Activated T-helper 1 cell treated with anti-CD3 and anti-CD28 coated beads, Interleukin-12 subunit alpha, Interleukin-12 subunit beta, Interleukin-2, Interleukin-4 antibody, amounts not matched to agents 30 ng/mL and 10 ng/mL and 1 ng/mL, durations not matched to agents 14 hours and 24 hours and 36 hours (primary cell): ENCODE measurements around the gene PDE4D. TPM values are rescaled to one million over a fixed set of nuclear protein-coding genes. Genes with fewer than 3 reads are reported as not detected.
"Not testable (repeated sequence)": the region's sequence is repeated elsewhere in the genome, so short reads cannot be mapped to it uniquely, and the experiment has no call there.

ENCODE experiments used
- DNase-seq: peaks from one replicate; pipeline ENCODE4 v3.0.0; 2021; ENCODE audit warnings: low spot score
- H3K27ac Mint-ChIP-seq: one replicate; pipeline ENCODE4 v1.8.0; 2021; ENCODE audit warnings: mild to moderate bottlenecking, mixed read lengths
- H3K27me3 Mint-ChIP-seq: one replicate; pipeline ENCODE4 v1.8.0; 2022; ENCODE audit warnings: mild to moderate bottlenecking, moderate library complexity, mixed read lengths; ENCODE audit not compliant: insufficient read depth
- H3K36me3 Mint-ChIP-seq: one replicate; pipeline ENCODE4 v1.8.0; 2021; ENCODE audit warnings: low read depth, mixed read lengths
- H3K4me1 Mint-ChIP-seq: one replicate; pipeline ENCODE4 v1.8.0; 2021; ENCODE audit warnings: low read depth, mixed read lengths
- H3K4me3 Mint-ChIP-seq: one replicate; pipeline ENCODE4 v1.8.0; 2021; ENCODE audit warnings: mild to moderate bottlenecking, moderate library complexity, mixed read lengths
- H3K9me3 Mint-ChIP-seq: one replicate; pipeline ENCODE4 v1.8.0; 2021; ENCODE audit warnings: mixed read lengths
- intact Hi-C: fragments of 100-400 bp; cut with micrococcal nuclease; formaldehyde crosslinking; loops from one replicate; pipeline ENCODE4 v1.15.1; 2024
- total RNA-seq: library from RNA; stranded (reverse); gene quantifications from 2 replicates; pipeline ENCODE4 v1.2.3, GENCODE V29; 2022

PDE4D gene
- total RNA-seq, 1 donor from 2014 or later: 50.6 TPM

DNA sequence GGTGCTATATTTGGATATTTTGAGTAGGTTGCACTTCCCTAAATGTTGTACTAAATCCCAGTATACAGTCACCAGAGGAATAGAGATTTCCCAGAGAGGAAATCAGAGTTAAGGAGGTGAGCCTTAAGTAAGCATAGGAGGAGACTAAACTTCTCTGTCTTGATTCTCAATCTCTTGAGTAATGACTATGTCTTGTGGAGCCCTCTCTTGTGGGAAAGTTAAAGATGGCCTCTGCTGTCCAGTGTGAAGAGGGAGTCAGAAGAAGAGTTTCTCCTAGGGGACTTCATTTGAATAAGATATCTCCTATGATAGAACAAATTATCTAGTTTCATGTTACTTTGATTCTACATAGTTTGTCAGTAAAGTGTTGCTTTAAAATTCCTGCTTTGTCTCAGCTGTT, 502.5 kb downstream of the PDE4D start:
- Mint-ChIP-seq H3K27me3 (peaks cover 15% of the 10 kb centered on the region), H3K9me3 (no peaks in the 10 kb centered on the region), H3K27ac (no peak overlapping the region), H3K4me3 (no peak overlapping the region), H3K4me1 (no peaks in the 10 kb centered on the region), H3K36me3 (no peaks in the 10 kb centered on the region)
- intact Hi-C loops: loop anchor here (1.0 to 2.0 kb wide), 4 partner anchors 106 to 409 kb away; no protein-coding TSS in a partner anchor
- no peak for DNase-seq

DNA sequence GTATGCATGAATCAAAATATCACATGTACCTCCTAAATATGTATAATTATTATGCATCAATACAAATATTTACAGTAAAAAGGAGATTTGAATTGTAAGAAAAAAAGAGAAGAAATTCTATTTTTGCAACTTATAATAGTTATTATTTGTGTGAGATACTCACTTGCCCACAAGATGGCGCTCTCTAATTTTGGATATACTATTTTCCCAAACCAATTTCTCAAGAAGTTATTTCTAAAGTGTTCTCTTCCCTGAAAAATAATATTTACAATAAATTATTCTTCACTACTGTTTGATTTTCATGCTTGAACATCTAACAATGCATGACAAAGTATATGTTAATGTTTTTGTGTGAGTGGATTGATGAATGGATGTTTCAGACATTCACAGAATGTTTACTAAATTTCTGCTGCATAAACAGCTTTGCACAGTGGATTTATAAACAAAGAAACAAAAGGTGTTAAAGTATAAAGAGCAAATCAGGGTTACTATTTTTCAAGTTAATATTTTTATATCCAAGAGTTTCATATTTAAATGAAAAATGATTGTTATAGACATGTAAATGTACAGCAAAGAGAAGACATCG, 503.4 kb downstream of the PDE4D start:
- no peak overlapping the region for H3K4me3 Mint-ChIP-seq
- no peaks in the 10 kb centered on the region for H3K36me3 Mint-ChIP-seq
- H3K4me1 Mint-ChIP-seq: no peaks in the 10 kb centered on the region
- no peak overlapping the region for H3K27ac Mint-ChIP-seq
- intact Hi-C loops: loop anchor here (1.0 to 2.0 kb wide), 4 partner anchors 107 to 410 kb away; no protein-coding TSS in a partner anchor
- peaks cover 20% of the 10 kb centered on the region for H3K27me3 Mint-ChIP-seq
- no peaks in the 10 kb centered on the region for H3K9me3 Mint-ChIP-seq
- DNase-seq: no peak

DNA sequence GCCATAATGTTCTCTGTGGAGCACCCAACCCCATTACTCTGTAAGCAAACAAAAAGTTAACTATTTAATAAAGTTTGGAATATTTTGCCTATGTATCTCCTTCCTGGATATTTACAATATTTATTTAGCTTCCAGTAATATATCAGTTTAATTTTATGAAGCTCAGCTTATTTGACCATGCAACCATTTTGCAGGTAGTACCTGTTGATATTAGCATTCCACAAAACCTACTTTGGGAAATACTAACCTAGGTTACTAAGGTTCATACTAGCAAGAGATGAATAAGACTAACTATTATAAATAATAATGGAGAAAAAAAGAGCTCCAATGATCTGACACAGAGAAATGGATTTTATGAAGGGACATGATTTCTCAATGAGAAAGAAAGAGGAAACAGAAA, 506.4 kb downstream of the PDE4D start:
- intact Hi-C loops: loop anchor here (10.0 kb wide), 1 partner anchor 352 kb away; no protein-coding TSS in a partner anchor
- Mint-ChIP-seq H3K9me3 (no peaks in the 10 kb centered on the region), H3K36me3 (no peaks in the 10 kb centered on the region), H3K4me3 (no peak overlapping the region), H3K27me3 (peaks cover 21% of the 10 kb centered on the region), H3K27ac (no peak overlapping the region), H3K4me1 (no peaks in the 10 kb centered on the region)
- DNase-seq: no peak

DNA sequence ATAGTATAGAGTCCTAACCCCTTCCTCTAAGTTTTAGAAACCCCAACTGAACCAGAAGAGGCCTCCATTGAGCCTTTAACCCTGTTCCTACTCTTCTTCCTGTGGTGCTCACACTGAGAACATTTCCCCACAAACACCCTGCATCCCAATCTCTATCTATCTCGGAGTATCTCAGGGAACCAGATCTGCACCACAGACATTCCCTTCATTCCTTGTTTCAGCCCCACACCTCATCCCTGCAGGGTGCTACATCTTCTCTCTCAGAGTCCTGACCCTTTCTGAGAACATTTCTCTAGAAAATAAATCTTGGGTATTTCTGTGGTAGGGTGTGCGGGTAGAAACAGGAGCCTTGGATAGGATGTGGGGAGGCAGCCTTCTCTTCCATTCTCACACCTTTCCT, 507.8 kb downstream of the PDE4D start:
- no peaks in the 10 kb centered on the region for H3K36me3 Mint-ChIP-seq
- no peak for DNase-seq

DNA sequence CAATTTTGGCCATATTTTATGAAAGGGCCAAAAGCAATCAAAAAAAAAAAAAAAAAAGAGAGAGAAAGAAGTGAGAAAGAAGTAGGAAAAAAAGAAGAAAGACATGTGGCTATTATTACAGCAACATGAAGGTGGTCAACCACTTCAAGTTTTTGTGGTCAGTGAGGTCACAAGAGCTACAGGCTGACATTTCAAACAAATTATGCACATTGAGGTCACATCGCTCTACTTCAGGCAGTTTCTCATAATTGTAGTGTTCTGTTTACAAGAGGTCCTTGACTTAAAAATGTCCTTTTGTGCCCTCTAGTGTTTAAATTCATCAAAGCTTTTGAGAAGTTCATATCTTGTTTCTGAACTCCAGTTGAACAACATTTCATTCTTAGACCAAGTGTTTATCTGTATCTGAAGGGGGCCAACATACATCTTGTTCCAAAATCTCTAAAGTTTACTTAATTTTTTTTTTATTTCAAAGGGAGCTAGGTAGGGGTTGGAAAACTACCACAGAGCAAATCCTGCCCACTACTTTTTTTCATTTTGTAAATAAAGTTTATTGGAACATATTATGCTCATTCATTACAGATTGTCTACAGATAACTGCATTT, 513.1 kb downstream of the PDE4D start:
- no peak overlapping the region for H3K27ac Mint-ChIP-seq
- no peak overlapping the region for H3K4me3 Mint-ChIP-seq
- H3K27me3 Mint-ChIP-seq: peaks cover 10% of the 10 kb centered on the region
- no peaks in the 10 kb centered on the region for H3K9me3 Mint-ChIP-seq
- intact Hi-C loops: loop anchor here (1.0 to 10.0 kb wide), 4 partner anchors 192 to 508 kb away; no protein-coding TSS in a partner anchor
- peaks cover 4% of the 10 kb centered on the region for H3K4me1 Mint-ChIP-seq
- H3K36me3 Mint-ChIP-seq: no peaks in the 10 kb centered on the region
- DNase-seq: no peak

More for the DNA sequence above, 507.8 kb downstream of the PDE4D start:
- H3K9me3 Mint-ChIP-seq: no peaks in the 10 kb centered on the region
- no peaks in the 10 kb centered on the region for H3K4me1 Mint-ChIP-seq
- H3K27me3 Mint-ChIP-seq: peaks cover 17% of the 10 kb centered on the region
- H3K27ac Mint-ChIP-seq: no peak overlapping the region
- no peak overlapping the region for H3K4me3 Mint-ChIP-seq
- intact Hi-C loops: loop anchor here (10.0 kb wide), 1 partner anchor 351 kb away; no protein-coding TSS in a partner anchor

DNA sequence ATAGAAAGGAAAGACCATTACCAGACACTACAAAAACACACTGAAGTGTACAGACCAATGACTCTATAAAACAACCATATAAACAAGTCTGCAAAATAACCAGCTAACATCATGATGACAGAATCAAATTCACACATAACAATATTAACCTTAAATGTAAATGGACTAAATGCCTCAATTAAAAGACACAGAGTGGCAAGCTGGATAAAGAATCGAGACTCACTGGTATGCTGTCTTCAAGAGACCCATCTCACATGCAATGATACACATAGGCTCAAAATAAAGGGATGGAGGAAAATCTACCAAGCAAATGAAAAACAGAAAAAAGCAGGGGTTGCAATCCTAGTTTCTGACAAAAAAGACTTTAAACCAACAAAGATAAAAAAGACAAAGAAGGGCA, 519.5 kb downstream of the PDE4D start:
- H3K4me3 Mint-ChIP-seq, DNase-seq, H3K27ac Mint-ChIP-seq, H3K36me3 Mint-ChIP-seq, H3K4me1 Mint-ChIP-seq, intact Hi-C loops: not testable (repeated sequence)
- Mint-ChIP-seq H3K9me3 (peaks cover 14% of the 10 kb centered on the region), H3K27me3 (peaks cover 29% of the 10 kb centered on the region)

DNA sequence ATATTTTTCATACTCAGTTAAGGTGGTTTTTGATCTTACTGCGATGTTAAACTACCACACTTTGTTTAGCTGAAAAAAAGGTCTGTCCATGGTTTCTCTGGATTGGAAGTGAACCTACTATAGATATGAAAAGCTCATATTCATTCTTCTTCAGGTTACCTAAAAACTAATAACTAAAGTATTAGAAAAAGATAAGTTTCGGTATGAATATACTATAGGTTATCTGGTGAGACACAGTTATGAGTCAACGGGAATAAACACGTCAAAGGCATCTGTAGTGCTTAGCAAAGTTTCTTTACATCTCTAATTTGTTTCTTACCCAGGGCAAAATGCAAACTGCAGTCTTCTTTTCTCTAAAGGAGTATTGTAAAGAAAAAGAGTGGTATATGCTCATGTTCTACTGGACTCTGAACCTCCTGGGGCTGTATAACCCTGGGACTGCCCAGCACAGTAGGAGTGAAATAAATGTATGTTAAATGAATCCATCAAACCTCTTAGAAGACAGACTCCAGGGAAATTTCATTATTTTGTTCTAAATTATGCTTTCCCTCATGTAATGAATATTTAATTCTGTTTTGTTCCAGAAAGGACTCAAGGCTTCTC, 521.9 kb downstream of the PDE4D start:
- Mint-ChIP-seq H3K9me3 (peaks cover 14% of the 10 kb centered on the region), H3K27ac (no peak overlapping the region), H3K27me3 (peaks cover 31% of the 10 kb centered on the region), H3K4me3 (no peak overlapping the region), H3K4me1 (no peaks in the 10 kb centered on the region), H3K36me3 (no peaks in the 10 kb centered on the region)
- intact Hi-C loops: no loop called here
- no peak for DNase-seq

DNA sequence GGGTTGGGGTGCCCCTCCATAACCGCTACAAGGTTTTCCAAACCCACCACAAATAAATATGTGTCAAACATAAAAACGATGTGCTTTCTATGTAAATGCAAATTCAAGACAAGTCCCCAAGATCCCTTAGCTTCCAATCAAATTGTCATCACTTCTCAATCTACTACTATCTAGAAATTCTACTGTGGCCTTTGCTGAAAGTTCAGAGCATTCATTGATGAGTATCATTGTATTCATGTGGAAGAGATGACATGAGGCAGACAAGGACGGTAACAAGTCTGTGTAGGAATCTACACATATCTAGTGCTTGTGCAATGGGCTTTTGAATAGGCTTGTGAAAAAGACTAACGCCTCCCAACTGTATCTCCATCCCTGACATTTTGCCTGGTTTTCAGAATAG, 524.6 kb downstream of the PDE4D start:
- Mint-ChIP-seq H3K4me1 (no peaks in the 10 kb centered on the region), H3K4me3 (no peak overlapping the region), H3K36me3 (no peaks in the 10 kb centered on the region), H3K27ac (no peak overlapping the region), H3K9me3 (peaks cover 4% of the 10 kb centered on the region), H3K27me3 (peaks cover 27% of the 10 kb centered on the region)
- no peak for DNase-seq
- intact Hi-C loops: loop anchor here (1.0 kb wide), 1 partner anchor 483 kb away; no protein-coding TSS in a partner anchor

DNA sequence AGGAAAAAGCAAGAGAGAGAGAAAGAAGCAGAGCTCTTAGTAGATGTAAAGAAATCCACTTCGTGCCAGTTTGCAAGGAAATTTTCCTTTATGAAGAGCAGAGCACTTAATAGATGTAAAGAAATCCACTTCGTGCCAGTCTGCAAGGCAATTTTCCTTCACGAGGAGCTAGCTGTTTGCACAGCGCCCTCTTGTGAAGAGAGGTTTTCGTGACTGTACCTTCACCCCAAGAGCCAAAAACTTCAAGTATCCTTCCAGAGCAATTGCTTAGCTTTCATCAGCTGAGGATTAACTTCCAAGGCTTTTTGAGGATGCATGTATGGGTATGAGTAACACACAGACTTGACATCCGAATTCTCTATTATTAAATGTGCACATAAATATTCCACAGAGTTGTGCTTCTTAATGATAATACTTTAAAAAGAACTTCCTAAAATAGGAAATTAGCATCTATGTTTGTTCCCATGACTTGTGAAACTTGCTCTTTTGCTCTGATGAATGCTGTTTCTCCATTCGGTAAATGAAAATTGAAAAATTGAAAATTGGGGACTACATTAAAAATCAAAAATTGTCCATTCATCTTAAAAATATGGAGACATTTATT, 525.6 kb downstream of the PDE4D start:
- H3K9me3 Mint-ChIP-seq: no peaks in the 10 kb centered on the region
- intact Hi-C loops: loop anchor here (1.0 kb wide), 2 partner anchors 180 to 482 kb away; no protein-coding TSS in a partner anchor
- peaks cover 27% of the 10 kb centered on the region for H3K27me3 Mint-ChIP-seq
- H3K27ac Mint-ChIP-seq: no peak overlapping the region
- no peaks in the 10 kb centered on the region for H3K36me3 Mint-ChIP-seq
- DNase-seq: no peak
- no peaks in the 10 kb centered on the region for H3K4me1 Mint-ChIP-seq
- H3K4me3 Mint-ChIP-seq: no peak overlapping the region

DNA sequence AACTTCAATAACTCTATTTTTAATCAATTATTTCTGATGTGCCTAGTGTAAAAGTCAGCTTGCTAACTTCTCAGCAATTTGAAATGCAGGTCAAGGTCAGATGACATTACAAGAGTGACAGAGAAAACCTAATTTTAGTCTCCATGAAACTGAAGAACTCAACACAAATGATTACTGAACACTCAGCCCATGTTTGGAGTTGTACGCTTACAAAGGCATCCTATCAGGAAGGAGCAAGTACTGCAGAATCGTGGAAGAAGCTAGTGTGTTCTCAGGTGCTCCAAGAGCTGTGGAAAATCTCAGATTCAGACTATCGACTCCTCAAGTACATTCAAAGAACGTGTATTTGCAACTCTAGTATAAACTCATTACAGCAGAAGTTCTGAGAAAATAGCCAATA, 526.7 kb downstream of the PDE4D start:
- DNase-seq: no peak
- no peaks in the 10 kb centered on the region for H3K4me1 Mint-ChIP-seq
- intact Hi-C loops: loop anchor here (1.0 kb wide), 1 partner anchor 178 kb away; no protein-coding TSS in a partner anchor

DNA sequence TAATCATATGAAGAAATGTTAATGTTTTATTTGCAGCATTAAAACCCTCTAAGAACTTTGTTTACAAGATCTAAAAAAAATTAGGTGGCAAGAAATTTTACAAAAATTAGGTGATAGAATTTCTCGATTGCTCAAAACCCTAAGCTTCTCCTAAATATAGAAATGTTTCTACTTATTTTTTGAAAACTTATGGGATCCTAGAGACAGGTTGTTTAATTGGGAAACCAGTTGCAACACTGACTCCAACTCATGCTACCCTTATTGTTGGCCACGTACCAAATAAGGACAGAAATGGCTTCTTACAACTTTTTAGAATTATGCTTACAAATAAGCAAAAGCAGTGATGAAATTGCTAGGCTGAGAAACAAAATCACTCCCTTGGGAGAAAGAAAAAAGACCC, 531.1 kb downstream of the PDE4D start:
- DNase-seq: no peak
- intact Hi-C loops: no loop called here
- Mint-ChIP-seq H3K27ac (no peak overlapping the region), H3K4me1 (no peaks in the 10 kb centered on the region), H3K4me3 (no peak overlapping the region), H3K27me3 (peaks cover 29% of the 10 kb centered on the region), H3K36me3 (no peaks in the 10 kb centered on the region), H3K9me3 (no peaks in the 10 kb centered on the region)

More for the DNA sequence above, 526.7 kb downstream of the PDE4D start:
- Mint-ChIP-seq H3K4me3 (no peak overlapping the region), H3K9me3 (no peaks in the 10 kb centered on the region), H3K27me3 (peaks cover 29% of the 10 kb centered on the region), H3K27ac (no peak overlapping the region), H3K36me3 (no peaks in the 10 kb centered on the region)

DNA sequence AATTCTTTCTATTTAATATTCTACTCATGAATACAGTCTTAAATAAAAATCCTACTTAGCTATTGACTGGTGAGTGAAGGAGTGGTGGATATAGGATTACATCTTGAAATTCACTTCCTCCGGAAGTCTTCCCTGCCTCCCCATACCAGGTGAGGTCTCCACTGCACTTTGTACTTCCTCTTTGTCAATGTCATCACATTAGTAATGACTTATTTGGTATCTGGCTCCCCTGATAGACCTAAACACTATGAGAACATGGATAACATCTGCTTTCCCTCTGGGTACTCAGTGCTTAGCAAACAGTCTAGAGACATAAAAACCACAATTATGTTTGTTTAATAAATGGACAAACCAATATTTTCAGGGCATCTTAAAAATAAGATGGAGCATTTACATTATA, 532.1 kb downstream of the PDE4D start:
- Mint-ChIP-seq H3K4me3 (no peak overlapping the region), H3K36me3 (no peaks in the 10 kb centered on the region), H3K9me3 (no peaks in the 10 kb centered on the region), H3K27me3 (peaks cover 25% of the 10 kb centered on the region), H3K4me1 (no peaks in the 10 kb centered on the region), H3K27ac (no peak overlapping the region)
- intact Hi-C loops: no loop called here
- DNase-seq: no peak

DNA sequence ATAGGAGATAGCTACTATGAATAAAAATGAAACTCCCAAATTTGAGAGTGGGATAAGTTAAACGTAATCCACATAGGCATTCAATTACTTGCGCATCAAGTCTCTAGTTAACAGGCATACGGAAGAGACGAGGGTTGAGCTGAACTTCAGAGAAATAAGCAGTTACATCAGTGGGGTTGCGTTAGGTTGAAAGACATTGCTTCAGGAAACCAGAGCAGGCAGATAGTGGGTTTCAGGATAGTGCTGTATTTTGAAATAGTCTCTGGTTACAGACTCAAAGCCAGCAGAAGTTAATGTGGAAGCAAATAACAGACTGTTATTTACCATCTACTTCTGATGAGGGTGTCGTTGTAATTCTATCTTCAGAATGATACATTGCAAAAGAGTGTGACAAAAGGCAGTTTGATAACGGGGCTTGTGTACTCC, 533.4 kb downstream of the PDE4D start:
- H3K27me3 Mint-ChIP-seq: peaks cover 21% of the 10 kb centered on the region
- H3K4me3 Mint-ChIP-seq: no peak overlapping the region
- no peaks in the 10 kb centered on the region for H3K36me3 Mint-ChIP-seq
- no peaks in the 10 kb centered on the region for H3K4me1 Mint-ChIP-seq
- no peak for DNase-seq
- no peaks in the 10 kb centered on the region for H3K9me3 Mint-ChIP-seq
- intact Hi-C loops: no loop called here
- no peak overlapping the region for H3K27ac Mint-ChIP-seq
